Nephron (organoid): ENCODE results near the gene MFN2.
A peak's percentile ranks its signal among the peaks of the same experiment; 100 is the strongest.

ENCODE experiments used
- H3K27ac Mint-ChIP-seq, 3 experiments: 2 replicates each; pipeline ENCODE4 v1.8.0; 2020; ENCODE audit warnings: mixed read lengths in 3 of 3, mild to moderate bottlenecking in 2 of 3, moderate library complexity in 1 of 3
- H3K27me3 Mint-ChIP-seq: 2 replicates; pipeline ENCODE4 v1.8.0; 2021; ENCODE audit warnings: low read depth, mild to moderate bottlenecking, moderate library complexity, mixed read lengths
- H3K36me3 Mint-ChIP-seq: 2 replicates; pipeline ENCODE4 v1.8.0; 2020; ENCODE audit warnings: low read depth, mixed read lengths
- H3K4me1 Mint-ChIP-seq: 2 replicates; pipeline ENCODE4 v1.8.0; 2020; ENCODE audit warnings: mixed read lengths
- H3K4me3 Mint-ChIP-seq, 3 experiments: 2 replicates each; pipeline ENCODE4 v1.8.0; 2020; ENCODE audit warnings: mild to moderate bottlenecking in 3 of 3, mixed read lengths in 3 of 3, moderate library complexity in 2 of 3
- H3K9me3 Mint-ChIP-seq: 2 replicates; pipeline ENCODE4 v1.8.0; 2020; ENCODE audit warnings: mixed read lengths
- CTCF ChIP-seq, 3 experiments: fragments of 200-600 bp; sonication (generic); IDR thresholded peaks; one replicate each; pipeline ENCODE4 v1.5.0; 2021; ENCODE audit warnings: antibody characterized with exemption in 3 of 3; ENCODE audit not compliant: unreplicated experiment in 3 of 3

Gene MFN2

GRCh38 chr1:11967028-11967547 lies 13.2 kb upstream of the MFN2 start:
- TF ChIP-seq CTCF (IDR thresholded peaks at IDR 0.05; ENCODE audit: unreplicated experiment in 3 of 3), result peak in 2 of 3 experiments; percentile 36 to 63
- no peak overlapping the region for H3K4me3 Mint-ChIP-seq
- H3K9me3 Mint-ChIP-seq, result no peaks in the 10 kb centered on the region
- no peaks in the 10 kb centered on the region for H3K27me3 Mint-ChIP-seq
- H3K27ac Mint-ChIP-seq, result peak overlapping the region in 1 of 3 experiments; percentile 24
- H3K36me3 Mint-ChIP-seq, result peaks cover 30% of the 10 kb centered on the region
- H3K4me1 Mint-ChIP-seq, result no peaks in the 10 kb centered on the region

GRCh38 chr1:11970441-11971185 lies 9.6 kb upstream of the MFN2 start:
- Mint-ChIP-seq H3K9me3 (no peaks in the 10 kb centered on the region), H3K27ac (no peak overlapping the region), H3K4me3 (no peak overlapping the region), H3K4me1 (no peaks in the 10 kb centered on the region), H3K36me3 (peaks cover 35% of the 10 kb centered on the region), H3K27me3 (no peaks in the 10 kb centered on the region)
- TF ChIP-seq CTCF (IDR thresholded peaks at IDR 0.05; ENCODE audit: unreplicated experiment in 3 of 3), result no peak

- TF ChIP-seq CTCF (IDR thresholded peaks at IDR 0.05; ENCODE audit: unreplicated experiment in 3 of 3), result no peak
- Mint-ChIP-seq H3K4me1 (peaks cover 18% of the 10 kb centered on the region), H3K27ac (no peak overlapping the region), H3K27me3 (no peaks in the 10 kb centered on the region), H3K36me3 (peaks cover 21% of the 10 kb centered on the region), H3K9me3 (no peaks in the 10 kb centered on the region), H3K4me3 (peak overlapping the region in 2 of 3 experiments; percentile 35 to 75)
These were observed 2.6 kb upstream of the MFN2 start for GRCh38 chr1:11977625-11978024.

DNA sequence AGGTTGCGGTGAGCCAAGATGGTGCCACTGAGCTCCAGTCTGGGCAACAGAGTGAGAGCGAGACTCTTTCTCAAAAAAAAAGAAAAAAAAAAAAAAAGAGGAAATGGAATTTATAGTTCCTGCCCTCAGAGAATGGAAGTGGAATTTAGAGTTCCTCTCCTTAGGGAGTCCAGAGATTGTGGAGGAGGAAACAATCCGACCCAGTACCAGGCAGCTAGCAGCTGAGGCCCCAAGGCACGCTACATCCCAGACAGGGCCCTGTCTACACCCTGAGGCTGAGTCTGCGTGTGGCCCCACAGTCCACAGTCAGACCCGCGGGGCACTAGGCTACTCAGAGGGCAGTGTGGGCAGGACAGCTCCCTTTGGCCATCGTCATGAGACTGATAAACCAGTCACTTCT lies 1.9 kb upstream of the MFN2 start:
- Mint-ChIP-seq H3K27ac (no peak overlapping the region), H3K4me1 (peaks cover 18% of the 10 kb centered on the region), H3K9me3 (no peaks in the 10 kb centered on the region), H3K4me3 (no peak overlapping the region), H3K27me3 (no peaks in the 10 kb centered on the region), H3K36me3 (peaks cover 19% of the 10 kb centered on the region)
- no peak for TF ChIP-seq CTCF (IDR thresholded peaks at IDR 0.05; ENCODE audit: unreplicated experiment in 3 of 3)

GRCh38 chr1:11979028-11979850 lies 1.0 kb upstream of the MFN2 start:
- Mint-ChIP-seq H3K36me3 (peaks cover 27% of the 10 kb centered on the region), H3K9me3 (no peaks in the 10 kb centered on the region), H3K4me1 (peaks cover 18% of the 10 kb centered on the region), H3K27me3 (no peaks in the 10 kb centered on the region), H3K27ac (peak overlapping the region; percentile 29 to 96 (median 81)), H3K4me3 (peak overlapping the region; percentile 93 to 99 (median 97))
- no peak for TF ChIP-seq CTCF (IDR thresholded peaks at IDR 0.05; ENCODE audit: unreplicated experiment in 3 of 3)
